T-cell (primary cell): ENCODE data around the gene KAZN. TPM values are rescaled to one million over a fixed set of nuclear protein-coding genes. Genes with fewer than 3 reads are reported as not detected.

Experiments
- ATAC-seq, 4 experiments: fragments of 200-7000 bp in 3 of 4; fragments of 150-1000 bp in 1 of 4; cut with Tn5 transposase; replicated peaks in 1 of 4; 1 replicate in 3 of 4; 2 replicates in 1 of 4; pipeline ENCODE4 v1.10.0; 2021; ENCODE audit warnings: moderate library complexity in 3 of 4, mild to moderate bottlenecking in 2 of 4, moderate number of reproducible peaks in 1 of 4
- CTCF ChIA-PET, 2 donors: fragments of 300-600 bp; sonication (Branson Sonifier 250); formaldehyde crosslinking; loops; one replicate each; lab custom pipeline; 2022; ENCODE audit warnings: antibody characterized with exemption in 2 of 2; lab: Charles Lee
- POLR2A ChIA-PET, 2 donors: fragments of 300-600 bp; sonication (Branson Sonifier 250); formaldehyde crosslinking; loops; one replicate each; lab custom pipeline; 2022; ENCODE audit warnings: antibody characterized with exemption in 2 of 2; lab: Charles Lee
- DNase-seq, 35 experiments: peaks; one replicate each; pipeline versions ENCODE4 v3.0.0 to v3.0.0-alpha.2; 2013 to 2023
- H3K27ac ChIP-seq: one replicate; pipeline ENCODE4 v1.5.1; 2013; ENCODE audit warnings: low read length
- H3K27me3 ChIP-seq, 2 experiments: replicated peaks in 1 of 2; 1 replicate in 1 of 2; 2 replicates in 1 of 2; pipeline versions ENCODE4 v1.6.1 to v1.7.0; 2013; ENCODE audit warnings: low read length in 1 of 2, mixed read lengths in 1 of 2; ENCODE audit not compliant: control insufficient read depth in 2 of 2, insufficient read depth in 2 of 2; ENCODE audit errors: extremely low read depth in 1 of 2
- H3K36me3 ChIP-seq, 2 donors: 1 replicate in 1 of 2; 2 replicates in 1 of 2; pipeline versions ENCODE4 v1.6.1 to v1.7.0; 2013; ENCODE audit warnings: low read length in 1 of 2; ENCODE audit not compliant: control insufficient read depth in 2 of 2, insufficient read depth in 1 of 2; ENCODE audit errors: extremely low read depth in 1 of 2
- H3K4me1 ChIP-seq, 2 experiments: 1 replicate in 1 of 2; 2 replicates in 1 of 2; pipeline versions ENCODE4 v1.6.1 to v1.7.0; 2013; ENCODE audit warnings: low read length in 2 of 2, mixed read lengths in 1 of 2; ENCODE audit not compliant: insufficient read depth in 2 of 2, control insufficient read depth in 1 of 2; ENCODE audit errors: extremely low read depth in 1 of 2
- H3K4me3 ChIP-seq, 2 donors: 1 replicate in 1 of 2; 2 replicates in 1 of 2; pipeline versions ENCODE4 v1.5.1 to v1.7.0; 2013; ENCODE audit warnings: mild to moderate bottlenecking in 2 of 2, low read length in 1 of 2, moderate library complexity in 1 of 2; ENCODE audit not compliant: control insufficient read depth in 1 of 2; ENCODE audit errors: extremely low read depth in 1 of 2
- H3K9me3 ChIP-seq: 2 replicates; pipeline ENCODE4 v1.7.0; 2013
- H3K27ac Mint-ChIP-seq, 2 donors: one replicate each; pipeline ENCODE4 v1.8.0; 2020 to 2021; ENCODE audit warnings: mild to moderate bottlenecking in 2 of 2, mixed read lengths in 2 of 2
- H3K27me3 Mint-ChIP-seq, 2 donors: one replicate each; pipeline ENCODE4 v1.8.0; 2021 to 2022; ENCODE audit warnings: mixed read lengths in 2 of 2
- H3K36me3 Mint-ChIP-seq: one replicate; pipeline ENCODE4 v1.8.0; 2021; ENCODE audit warnings: mixed read lengths
- H3K4me1 Mint-ChIP-seq, 3 donors: one replicate each; pipeline ENCODE4 v1.8.0; 2020 to 2022; ENCODE audit warnings: mixed read lengths in 3 of 3, mild to moderate bottlenecking in 1 of 3
- H3K4me3 Mint-ChIP-seq, 3 donors: one replicate each; pipeline ENCODE4 v1.8.0; 2020 to 2022; ENCODE audit warnings: mild to moderate bottlenecking in 3 of 3, mixed read lengths in 3 of 3, moderate library complexity in 3 of 3
- H3K9me3 Mint-ChIP-seq, 3 donors: one replicate each; pipeline ENCODE4 v1.8.0; 2020 to 2022; ENCODE audit warnings: mixed read lengths in 3 of 3
- WGBS: methylation state at CpG from one replicate; pipeline ENCODE4 v1.1.5; 2013; ENCODE audit warnings: missing lambda C conversion rate; ENCODE audit not compliant: insufficient coverage; 5-methylcytosine and 5-hydroxymethylcytosine counted together
- total RNA-seq, 35 experiments: library from RNA in 6 of 35; stranded (reverse) in 6 of 35; fragments of 120-200 nt in 1 of 35; gene quantifications; one replicate each; pipeline versions ENCODE4 v1.2.1 to v1.2.4 and lab custom pipeline; 2013 to 2026

Gene KAZN
- total RNA-seq, 5 donors from 2014 or later (not counting 1 experiment from before 2014, with no cell fraction given) = 0.18 to 0.58 (median 0.30) TPM

DNA sequence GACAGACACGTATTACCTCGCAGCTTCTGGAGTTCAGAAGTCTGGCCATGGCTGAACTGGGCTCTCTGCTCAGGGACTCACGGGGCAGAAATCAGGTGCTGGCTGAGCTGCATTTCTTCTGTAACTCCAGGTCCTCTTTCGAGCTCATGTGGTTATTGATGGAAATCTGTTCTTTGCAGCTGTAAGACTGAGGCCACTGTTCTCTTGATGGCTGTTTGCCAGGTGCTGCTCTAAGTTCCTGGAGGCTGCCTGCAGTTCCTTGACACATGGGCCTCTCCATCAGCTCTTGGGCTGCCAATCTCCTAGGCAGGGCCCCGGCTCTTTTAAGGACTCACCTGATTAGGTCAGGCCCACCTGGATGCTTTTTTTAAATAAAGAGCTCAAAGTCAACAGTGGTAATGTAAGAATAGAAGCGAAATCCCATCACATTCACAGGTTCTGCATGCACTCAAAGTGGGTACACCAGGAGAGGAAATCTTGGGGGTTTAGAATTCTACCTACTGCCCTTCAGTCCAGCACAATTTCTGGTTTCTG lies 139.1 kb downstream of the KAZN start:
- Histone ChIP-seq H3K4me1 (no peaks in the 10 kb centered on the region), H3K27ac (no peak overlapping the region), H3K27me3 (peaks cover 0 to 36% of the 10 kb centered on the region in 2 experiments), H3K9me3 (no peaks in the 10 kb centered on the region), H3K36me3 (no peaks in the 10 kb centered on the region), H3K4me3 (no peak overlapping the region)
- ATAC-seq (no peak), DNase-seq (no peak)
- ChIA-PET CTCF (no interaction called here), POLR2A (no interaction called here)
- no peaks in the 10 kb centered on the region for H3K36me3 Mint-ChIP-seq
- peaks cover 38 to 44% of the 10 kb centered on the region in 2 donors for H3K27me3 Mint-ChIP-seq
- H3K4me1 Mint-ChIP-seq = no peaks in the 10 kb centered on the region
- no peak overlapping the region for H3K27ac Mint-ChIP-seq
- WGBS = 63% methylated on average over 3 of the region's 6 CpGs
- no peak overlapping the region for H3K4me3 Mint-ChIP-seq
- no peaks in the 10 kb centered on the region for H3K9me3 Mint-ChIP-seq

DNA sequence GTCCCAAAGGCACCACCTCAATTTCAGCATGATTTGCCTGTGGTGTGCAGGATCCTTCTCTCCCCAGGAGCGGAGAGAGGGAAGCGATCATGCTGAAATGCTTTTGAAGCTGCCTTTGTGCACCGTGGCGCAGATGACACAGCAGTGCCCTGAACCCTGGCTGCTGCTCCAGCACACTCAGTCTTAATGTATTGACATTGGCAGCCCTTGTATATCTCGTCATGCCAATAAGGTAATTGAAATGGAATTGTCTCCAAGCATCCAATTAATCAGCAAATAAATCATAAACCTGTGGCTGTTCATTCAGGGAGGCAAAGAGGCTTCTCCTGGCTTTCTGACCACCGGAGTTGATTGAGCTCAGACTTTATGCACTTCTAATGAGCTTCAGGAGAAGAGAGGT lies 139.8 kb downstream of the KAZN start:
- Histone ChIP-seq H3K36me3 (no peaks in the 10 kb centered on the region), H3K27me3 (peaks cover 0 to 40% of the 10 kb centered on the region in 2 experiments), H3K4me1 (no peaks in the 10 kb centered on the region), H3K9me3 (no peaks in the 10 kb centered on the region), H3K4me3 (no peak overlapping the region), H3K27ac (no peak overlapping the region)
- ChIA-PET POLR2A (no interaction called here), CTCF (no interaction called here)
- Mint-ChIP-seq H3K27me3 (peaks cover 42 to 48% of the 10 kb centered on the region in 2 donors), H3K4me3 (no peak overlapping the region), H3K27ac (no peak overlapping the region), H3K4me1 (no peaks in the 10 kb centered on the region), H3K9me3 (no peaks in the 10 kb centered on the region), H3K36me3 (no peaks in the 10 kb centered on the region)
- 86% methylated on average over 5 of the region's 6 CpGs for whole genome bisulfite sequencing
- ATAC-seq = no peak
- DNase-seq = no peak

DNA sequence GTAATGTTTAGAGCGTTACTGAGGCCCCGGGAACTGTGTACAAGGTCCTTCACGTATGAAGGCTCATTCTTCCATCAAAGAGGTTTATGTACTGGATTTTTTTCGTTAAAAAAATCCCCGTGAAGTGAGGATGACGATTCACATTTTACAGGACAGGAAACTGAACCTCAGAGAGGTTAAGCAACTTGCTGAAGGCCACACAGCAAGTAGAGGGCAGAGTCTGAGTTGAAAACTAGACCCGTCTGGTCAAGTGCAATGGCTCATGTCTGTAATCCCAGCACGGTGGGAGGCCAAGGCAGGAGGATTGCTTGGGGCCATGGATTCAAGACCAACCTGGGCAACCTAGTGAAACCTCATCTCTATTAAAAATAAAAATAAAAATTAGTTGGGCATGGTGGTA lies 140.2 kb downstream of the KAZN start:
- Histone ChIP-seq H3K9me3 (no peaks in the 10 kb centered on the region), H3K27ac (no peak overlapping the region), H3K27me3 (peaks cover 0 to 42% of the 10 kb centered on the region in 2 experiments), H3K4me1 (no peaks in the 10 kb centered on the region), H3K4me3 (no peak overlapping the region), H3K36me3 (no peaks in the 10 kb centered on the region)
- CTCF ChIA-PET = no interaction called here
- H3K9me3 Mint-ChIP-seq = no peaks in the 10 kb centered on the region
- ATAC-seq = no peak
- peaks cover 42 to 50% of the 10 kb centered on the region in 2 donors for H3K27me3 Mint-ChIP-seq
- POLR2A ChIA-PET = no interaction called here
- no peak overlapping the region for H3K27ac Mint-ChIP-seq
- H3K4me1 Mint-ChIP-seq = no peaks in the 10 kb centered on the region
- H3K36me3 Mint-ChIP-seq = no peaks in the 10 kb centered on the region
- no peak for DNase-seq
- WGBS = 49% methylated on average over 6 of the region's 8 CpGs
- no peak overlapping the region for H3K4me3 Mint-ChIP-seq

DNA sequence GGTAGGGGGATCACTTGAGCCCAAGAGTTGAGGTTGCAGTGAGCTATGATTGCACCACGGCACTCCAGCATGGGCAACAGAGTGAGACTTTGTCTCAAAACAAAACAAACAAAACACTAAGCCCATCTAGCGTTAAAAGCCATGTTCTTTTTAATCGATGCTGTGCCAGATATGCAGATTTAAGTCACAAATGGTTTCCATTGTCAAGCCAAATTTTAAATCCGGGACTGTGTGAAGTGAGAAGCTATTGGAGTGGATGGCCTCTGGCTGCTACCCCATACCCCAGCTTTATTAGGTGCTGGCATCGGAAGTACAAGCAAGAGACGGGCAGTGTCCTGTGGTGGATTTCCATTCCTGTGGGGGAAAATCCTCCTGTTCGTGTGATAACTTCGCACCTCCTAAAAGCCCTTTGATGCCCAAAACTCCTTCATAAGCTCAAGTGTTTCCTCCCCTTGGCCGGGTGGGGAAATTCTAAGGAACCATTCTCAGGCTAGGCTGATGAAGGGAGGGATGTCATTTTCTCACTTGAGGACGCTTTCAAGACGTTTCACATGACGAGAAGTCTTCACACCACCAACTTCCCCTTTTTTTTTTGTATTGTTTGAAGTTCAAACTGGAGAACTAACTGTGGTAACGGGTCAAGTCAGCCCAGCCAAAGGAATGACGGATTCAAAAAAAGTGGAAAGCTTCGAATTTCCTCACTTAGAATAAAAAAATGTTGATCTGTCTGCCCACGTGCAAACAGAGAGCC lies 140.8 kb downstream of the KAZN start:
- no peak overlapping the region for H3K27ac Mint-ChIP-seq
- Histone ChIP-seq H3K27me3 (peaks cover 0 to 43% of the 10 kb centered on the region in 2 experiments), H3K4me3 (no peak overlapping the region), H3K4me1 (no peaks in the 10 kb centered on the region), H3K36me3 (no peaks in the 10 kb centered on the region), H3K9me3 (no peaks in the 10 kb centered on the region), H3K27ac (no peak overlapping the region)
- no peaks in the 10 kb centered on the region for H3K9me3 Mint-ChIP-seq
- H3K27me3 Mint-ChIP-seq = peaks cover 39 to 51% of the 10 kb centered on the region in 2 donors
- POLR2A ChIA-PET = no interaction called here
- no peak overlapping the region for H3K4me3 Mint-ChIP-seq
- no peaks in the 10 kb centered on the region for H3K36me3 Mint-ChIP-seq
- no peak for ATAC-seq
- no peaks in the 10 kb centered on the region for H3K4me1 Mint-ChIP-seq
- DNase-seq = no peak
- WGBS = 17% methylated on average over 3 of the region's 16 CpGs
- CTCF ChIA-PET = no interaction called here

DNA sequence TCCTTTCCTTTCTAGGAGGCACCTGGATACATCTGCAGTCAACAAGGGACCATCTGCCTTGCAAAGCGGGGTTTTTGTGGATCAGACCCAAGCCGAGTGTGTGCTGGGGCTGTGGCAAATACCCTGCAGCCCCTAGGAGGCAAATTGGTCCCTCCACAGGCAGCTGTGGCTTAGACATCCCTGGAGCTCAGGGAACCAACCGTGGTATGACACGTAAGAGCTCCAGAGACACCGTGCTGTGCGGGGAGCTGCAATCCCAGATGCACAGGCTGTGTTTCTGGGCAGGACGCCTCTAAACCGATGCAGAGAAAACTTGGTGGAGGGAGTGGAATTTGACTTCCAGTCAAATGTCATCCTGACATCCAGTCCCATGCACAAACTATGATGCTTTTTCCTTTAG lies 141.5 kb downstream of the KAZN start:
- ATAC-seq (no peak), DNase-seq (no peak)
- no peak overlapping the region for H3K27ac Mint-ChIP-seq
- no peaks in the 10 kb centered on the region for H3K4me1 ChIP-seq
- no peak overlapping the region for H3K4me3 ChIP-seq
- H3K36me3 Mint-ChIP-seq = no peaks in the 10 kb centered on the region
- CTCF ChIA-PET = no interaction called here
- no peaks in the 10 kb centered on the region for H3K9me3 ChIP-seq
- POLR2A ChIA-PET = no interaction called here
- no peaks in the 10 kb centered on the region for H3K4me1 Mint-ChIP-seq
- no peak overlapping the region for H3K27ac ChIP-seq
- no peaks in the 10 kb centered on the region for H3K9me3 Mint-ChIP-seq
- H3K4me3 Mint-ChIP-seq = no peak overlapping the region
- 40% methylated on average over 6 of the region's 8 CpGs for WGBS
- H3K36me3 ChIP-seq = no peaks in the 10 kb centered on the region
- peaks cover 39 to 47% of the 10 kb centered on the region in 2 donors for H3K27me3 Mint-ChIP-seq
- peaks cover 0 to 47% of the 10 kb centered on the region in 2 experiments for H3K27me3 ChIP-seq

DNA sequence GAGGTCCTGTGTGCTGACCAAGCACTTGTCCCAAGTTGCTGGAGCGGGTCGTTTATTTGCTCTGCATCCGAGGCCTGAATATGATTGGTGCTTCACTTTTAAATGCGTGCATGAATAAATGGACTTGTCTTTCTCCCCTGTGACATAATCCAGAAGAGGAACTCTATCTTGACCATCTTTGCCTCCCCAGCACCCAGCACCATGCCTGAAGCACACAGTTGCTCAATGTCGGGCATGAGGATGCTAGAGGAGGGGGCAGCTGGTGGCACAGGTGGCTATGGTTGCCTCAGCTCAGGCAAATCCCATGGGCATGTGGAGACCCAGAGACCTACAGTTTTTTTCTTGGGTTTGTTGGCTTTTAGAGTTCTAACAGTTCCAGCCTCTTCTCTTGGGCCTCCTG lies 142.6 kb downstream of the KAZN start:
- CTCF ChIA-PET = no interaction called here
- H3K27me3 Mint-ChIP-seq = peaks cover 34 to 39% of the 10 kb centered on the region in 2 donors
- H3K9me3 Mint-ChIP-seq = no peaks in the 10 kb centered on the region

More for the DNA sequence above, 142.6 kb downstream of the KAZN start:
- no peaks in the 10 kb centered on the region for H3K4me1 ChIP-seq
- Mint-ChIP-seq H3K4me3 (no peak overlapping the region), H3K27ac (no peak overlapping the region), H3K4me1 (no peaks in the 10 kb centered on the region), H3K36me3 (no peaks in the 10 kb centered on the region)
- 86% methylated on average over 4 of the region's 5 CpGs for WGBS
- H3K9me3 ChIP-seq = no peaks in the 10 kb centered on the region
- DNase-seq = no peak
- peaks cover 0 to 43% of the 10 kb centered on the region in 2 experiments for H3K27me3 ChIP-seq
- ATAC-seq = no peak
- H3K27ac ChIP-seq = no peak overlapping the region
- no peaks in the 10 kb centered on the region for H3K36me3 ChIP-seq
- H3K4me3 ChIP-seq = no peak overlapping the region
- POLR2A ChIA-PET = no interaction called here
